NB4 (cell line): Measurements from ENCODE around the gene ZSWIM6.

Experiments
- POLR2A ChIP-seq: IDR thresholded peaks from 2 replicates; pipeline ENCODE4 v1.6.1; 2011; ENCODE audit warnings: mild to moderate bottlenecking; ENCODE audit not compliant: insufficient read length; ENCODE audit errors: extremely low read depth
- TF ChIP-seq, protein P1 (sequence below): IDR thresholded peaks from one replicate; pipeline ENCODE4 v1.5.1; 2012; ENCODE audit warnings: low read depth, low read length
- TF ChIP-seq, protein P2 (sequence below): IDR thresholded peaks from 2 replicates; pipeline ENCODE4 v1.6.1; 2011; ENCODE audit warnings: low read depth, low read length

DNA sequence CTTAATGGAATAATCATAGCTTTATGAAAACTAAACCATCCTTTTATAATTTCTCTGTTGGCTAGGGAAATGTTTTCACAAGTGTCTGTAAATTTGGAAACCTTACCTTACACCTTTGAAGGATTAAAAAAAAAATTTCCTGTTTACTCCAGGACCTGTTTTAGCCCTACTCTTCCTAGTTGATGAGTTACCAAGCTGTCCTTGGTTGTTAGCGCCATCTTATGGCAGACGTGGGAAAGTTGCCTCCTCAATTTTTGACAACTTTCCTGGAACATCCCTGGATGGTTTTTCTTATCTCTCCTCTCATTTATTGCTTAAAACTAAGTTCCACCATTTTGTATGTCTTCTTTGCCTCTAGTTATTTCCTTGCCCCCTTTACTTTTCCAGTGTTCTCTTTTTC lies 25.7 kb downstream of the ZSWIM6 start:
- TF ChIP-seq, protein P1, sequence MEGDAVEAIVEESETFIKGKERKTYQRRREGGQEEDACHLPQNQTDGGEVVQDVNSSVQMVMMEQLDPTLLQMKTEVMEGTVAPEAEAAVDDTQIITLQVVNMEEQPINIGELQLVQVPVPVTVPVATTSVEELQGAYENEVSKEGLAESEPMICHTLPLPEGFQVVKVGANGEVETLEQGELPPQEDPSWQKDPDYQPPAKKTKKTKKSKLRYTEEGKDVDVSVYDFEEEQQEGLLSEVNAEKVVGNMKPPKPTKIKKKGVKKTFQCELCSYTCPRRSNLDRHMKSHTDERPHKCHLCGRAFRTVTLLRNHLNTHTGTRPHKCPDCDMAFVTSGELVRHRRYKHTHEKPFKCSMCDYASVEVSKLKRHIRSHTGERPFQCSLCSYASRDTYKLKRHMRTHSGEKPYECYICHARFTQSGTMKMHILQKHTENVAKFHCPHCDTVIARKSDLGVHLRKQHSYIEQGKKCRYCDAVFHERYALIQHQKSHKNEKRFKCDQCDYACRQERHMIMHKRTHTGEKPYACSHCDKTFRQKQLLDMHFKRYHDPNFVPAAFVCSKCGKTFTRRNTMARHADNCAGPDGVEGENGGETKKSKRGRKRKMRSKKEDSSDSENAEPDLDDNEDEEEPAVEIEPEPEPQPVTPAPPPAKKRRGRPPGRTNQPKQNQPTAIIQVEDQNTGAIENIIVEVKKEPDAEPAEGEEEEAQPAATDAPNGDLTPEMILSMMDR, result peak; percentile 34
- TF ChIP-seq POLR2A, result no peak
- TF ChIP-seq, protein P2, sequence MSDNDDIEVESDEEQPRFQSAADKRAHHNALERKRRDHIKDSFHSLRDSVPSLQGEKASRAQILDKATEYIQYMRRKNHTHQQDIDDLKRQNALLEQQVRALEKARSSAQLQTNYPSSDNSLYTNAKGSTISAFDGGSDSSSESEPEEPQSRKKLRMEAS, result no peak
